GM06990 (cell line): ENCODE results near the gene PLTP.

Experiments used
- DNase-seq: peaks from one replicate; pipeline ENCODE4 v3.0.0-alpha.2; 2011; ENCODE audit not compliant: insufficient read length; ENCODE audit errors: extremely low read depth
- H3K27me3 ChIP-seq: replicated peaks from 2 replicates; pipeline ENCODE4 v1.6.0; 2011; ENCODE audit warnings: low read length; ENCODE audit not compliant: control insufficient read depth, insufficient read depth
- H3K36me3 ChIP-seq: 2 replicates; pipeline ENCODE4 v1.5.1; 2011; ENCODE audit warnings: low read length; ENCODE audit not compliant: control insufficient read depth, insufficient read depth
- H3K4me3 ChIP-seq: replicated peaks from 2 replicates; pipeline ENCODE4 v1.5.1; 2011; ENCODE audit warnings: low read depth, mild to moderate bottlenecking, control low read depth, low read length
- CTCF ChIP-seq: IDR thresholded peaks from 2 replicates; pipeline ENCODE4 v1.5.1; 2011; ENCODE audit warnings: low read length, control low read depth, mild to moderate bottlenecking, inconsistent platforms; ENCODE audit not compliant: insufficient read depth, poor library complexity, severe bottlenecking

The PLTP gene

DNA sequence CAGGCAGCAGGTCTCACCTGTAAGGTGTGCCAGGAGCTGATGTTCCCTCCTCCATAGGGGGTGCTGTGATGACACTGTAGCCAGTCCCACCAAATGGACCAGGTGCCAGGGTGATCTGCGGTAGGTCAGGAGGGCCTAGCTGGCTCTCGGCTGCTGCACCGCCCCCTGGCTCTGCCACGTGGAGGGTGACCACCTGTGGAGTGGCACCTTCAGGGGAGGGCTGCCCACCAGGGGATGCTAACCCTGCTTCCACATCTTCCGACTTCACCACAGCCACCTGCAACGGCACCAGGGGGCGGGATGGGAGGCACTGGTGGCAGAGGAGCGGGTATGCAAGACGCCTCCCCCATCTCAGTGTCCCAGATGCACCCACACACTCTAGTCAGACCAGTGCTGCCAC lies 41.7 kb upstream of the PLTP start:
- no peak overlapping the region for H3K4me3 ChIP-seq
- no peak for DNase-seq
- TF ChIP-seq CTCF: no peak
- H3K27me3 ChIP-seq: no peaks in the 10 kb centered on the region
- H3K36me3 ChIP-seq: peaks cover 53% of the 10 kb centered on the region

- H3K4me3 ChIP-seq: no peak overlapping the region
- H3K36me3 ChIP-seq: peaks cover 50% of the 10 kb centered on the region
- DNase-seq: no peak
- H3K27me3 ChIP-seq: no peaks in the 10 kb centered on the region
- no peak for TF ChIP-seq CTCF
These were observed 40.9 kb upstream of the PLTP start for GRCh38 chr20:45952861-45953260.

DNA sequence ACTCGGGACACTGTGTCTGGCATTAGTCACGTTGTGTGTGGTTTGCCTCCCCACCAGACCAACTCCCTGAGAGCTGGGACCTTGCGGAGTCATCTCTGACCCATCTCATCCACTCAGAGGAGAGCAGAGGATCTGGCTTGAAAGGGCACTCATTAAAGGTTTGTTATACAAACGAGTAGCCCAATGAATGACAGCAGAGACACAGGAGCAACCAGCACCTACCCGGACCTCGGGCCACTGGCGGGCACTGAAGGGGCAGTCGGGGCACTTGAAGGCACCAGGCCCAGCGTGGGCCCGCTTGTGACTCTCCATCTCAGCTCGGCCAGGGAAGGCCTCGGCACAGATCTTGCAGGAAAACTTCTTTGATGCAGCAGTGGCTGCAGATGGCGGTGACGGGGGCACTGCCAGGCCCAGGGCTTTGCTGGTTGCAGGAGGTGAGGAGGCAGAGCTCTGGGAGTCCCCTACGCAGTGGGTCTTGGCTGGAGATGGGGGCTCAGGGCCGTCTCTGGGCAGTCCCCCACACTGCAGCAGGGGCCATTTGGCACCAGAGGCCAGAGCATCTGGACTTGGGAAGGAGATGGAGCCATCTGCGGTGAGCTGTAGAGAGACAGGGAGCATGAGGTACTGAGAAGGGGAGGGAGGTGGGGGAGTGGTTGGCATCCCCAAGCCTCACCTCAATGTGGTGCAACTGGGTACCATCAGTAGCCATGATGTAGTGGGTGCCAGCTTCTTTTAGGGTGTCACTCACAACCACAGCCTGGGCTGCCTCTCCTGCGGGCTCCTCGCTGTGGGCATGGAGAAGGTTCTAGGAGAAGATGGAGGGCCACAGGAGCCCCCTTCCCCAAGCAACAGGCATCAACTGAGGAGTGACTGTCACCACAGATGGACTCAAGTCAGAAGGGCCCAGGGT lies 40.2 kb upstream of the PLTP start:
- no peak for TF ChIP-seq CTCF
- no peaks in the 10 kb centered on the region for H3K27me3 ChIP-seq
- DNase-seq: no peak
- H3K36me3 ChIP-seq: peaks cover 47% of the 10 kb centered on the region
- H3K4me3 ChIP-seq: no peak overlapping the region

DNA sequence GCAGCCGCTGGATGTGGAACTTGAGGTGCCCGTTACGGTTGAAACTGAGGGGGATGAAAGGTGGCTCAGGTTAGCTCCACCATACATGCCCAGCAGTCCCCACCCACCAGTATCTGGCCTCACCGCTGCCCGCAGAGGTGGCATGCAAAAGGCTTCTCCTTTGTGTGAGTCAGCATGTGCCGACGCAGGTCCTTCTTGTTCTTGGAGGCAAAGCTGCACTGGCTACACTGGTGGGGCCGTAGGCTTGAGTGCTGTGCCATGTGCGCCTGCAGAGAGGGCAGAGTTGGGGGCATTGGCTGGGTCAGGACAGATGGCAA lies 38.3 kb upstream of the PLTP start:
- H3K27me3 ChIP-seq: no peaks in the 10 kb centered on the region
- TF ChIP-seq CTCF: no peak
- peaks cover 60% of the 10 kb centered on the region for H3K36me3 ChIP-seq
- no peak overlapping the region for H3K4me3 ChIP-seq
- no peak for DNase-seq

DNA sequence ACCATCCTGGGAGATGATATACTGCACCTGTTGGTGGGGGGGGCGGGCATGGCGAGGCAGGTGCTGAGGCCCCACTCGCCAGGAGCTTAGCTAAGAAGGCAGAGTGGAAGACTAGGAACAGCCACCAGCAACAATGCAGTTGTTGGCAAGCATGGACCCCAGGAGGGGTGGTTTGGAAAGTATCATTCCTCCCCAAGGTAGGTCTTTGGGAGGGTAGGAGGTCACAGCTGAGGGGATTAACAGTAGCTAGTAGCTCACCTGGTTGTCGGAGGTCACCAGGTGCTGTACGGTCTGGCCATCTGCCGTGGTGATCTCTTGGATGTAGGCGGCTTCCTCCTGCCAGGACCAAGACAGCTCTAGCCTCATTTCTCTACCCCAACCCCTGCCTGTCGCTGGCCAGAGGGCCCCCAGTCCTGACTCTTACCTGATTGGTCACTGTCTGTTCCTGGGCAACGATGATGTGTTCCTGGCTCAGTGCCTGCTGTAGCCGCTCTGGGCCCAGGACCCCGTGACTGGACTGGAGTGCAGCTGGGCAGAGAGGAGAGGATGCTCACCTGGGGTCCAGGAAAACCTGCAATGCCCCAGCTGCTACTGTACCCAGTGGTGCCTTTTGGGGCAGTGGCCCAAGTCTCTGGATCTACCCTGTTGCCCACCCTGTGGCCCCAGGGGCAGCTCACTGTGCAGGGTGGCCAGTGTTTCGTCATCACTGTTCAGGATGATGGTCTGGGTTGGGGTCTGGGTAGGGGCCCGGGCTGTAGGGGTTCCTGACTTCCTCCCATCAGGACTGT lies 37.8 kb upstream of the PLTP start:
- no peak for DNase-seq
- Histone ChIP-seq H3K4me3 (no peak overlapping the region), H3K27me3 (no peaks in the 10 kb centered on the region), H3K36me3 (peaks cover 64% of the 10 kb centered on the region)
- TF ChIP-seq CTCF: no peak
